Inflammatory macrophage (primary cell): Measurements from ENCODE around the gene GPANK1.

ENCODE experiments used
- DNase-seq, 2 donors: peaks; one replicate each; pipeline ENCODE4 v3.0.0-alpha.2; 2020 to 2022

Gene GPANK1

DNA sequence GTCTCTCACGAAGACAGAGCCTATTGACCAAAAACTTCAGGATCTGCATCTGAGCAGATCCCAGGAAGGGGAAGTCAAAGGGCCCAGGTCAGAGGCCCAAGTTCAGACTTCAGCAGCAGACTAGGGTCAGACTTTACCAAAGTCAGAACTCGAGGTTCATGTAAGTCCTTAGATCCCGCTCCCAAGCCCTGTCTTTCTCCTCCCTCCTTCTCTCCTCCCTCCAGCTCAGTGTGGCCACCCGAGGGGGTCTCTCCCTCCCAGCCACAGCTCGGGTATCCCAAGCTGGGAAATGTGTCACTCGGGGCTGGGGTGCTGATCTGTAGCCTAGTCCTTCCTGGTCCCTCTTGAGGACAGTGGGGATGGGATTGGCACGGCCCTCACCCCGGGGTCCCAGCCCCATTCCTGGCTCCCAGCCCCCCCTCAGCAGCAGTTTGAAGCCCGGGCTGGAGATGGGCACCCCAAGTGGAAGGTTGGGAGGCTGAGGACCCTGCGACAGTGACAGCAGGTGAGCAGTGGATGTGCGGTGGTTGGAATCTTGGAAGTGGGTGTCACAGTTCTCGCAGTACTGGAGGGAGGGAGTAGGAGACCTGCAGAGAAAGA, 2.6 kb downstream of the GPANK1 start:
- peak in 1 of 2 donors; percentile 26 for DNase-seq

DNA sequence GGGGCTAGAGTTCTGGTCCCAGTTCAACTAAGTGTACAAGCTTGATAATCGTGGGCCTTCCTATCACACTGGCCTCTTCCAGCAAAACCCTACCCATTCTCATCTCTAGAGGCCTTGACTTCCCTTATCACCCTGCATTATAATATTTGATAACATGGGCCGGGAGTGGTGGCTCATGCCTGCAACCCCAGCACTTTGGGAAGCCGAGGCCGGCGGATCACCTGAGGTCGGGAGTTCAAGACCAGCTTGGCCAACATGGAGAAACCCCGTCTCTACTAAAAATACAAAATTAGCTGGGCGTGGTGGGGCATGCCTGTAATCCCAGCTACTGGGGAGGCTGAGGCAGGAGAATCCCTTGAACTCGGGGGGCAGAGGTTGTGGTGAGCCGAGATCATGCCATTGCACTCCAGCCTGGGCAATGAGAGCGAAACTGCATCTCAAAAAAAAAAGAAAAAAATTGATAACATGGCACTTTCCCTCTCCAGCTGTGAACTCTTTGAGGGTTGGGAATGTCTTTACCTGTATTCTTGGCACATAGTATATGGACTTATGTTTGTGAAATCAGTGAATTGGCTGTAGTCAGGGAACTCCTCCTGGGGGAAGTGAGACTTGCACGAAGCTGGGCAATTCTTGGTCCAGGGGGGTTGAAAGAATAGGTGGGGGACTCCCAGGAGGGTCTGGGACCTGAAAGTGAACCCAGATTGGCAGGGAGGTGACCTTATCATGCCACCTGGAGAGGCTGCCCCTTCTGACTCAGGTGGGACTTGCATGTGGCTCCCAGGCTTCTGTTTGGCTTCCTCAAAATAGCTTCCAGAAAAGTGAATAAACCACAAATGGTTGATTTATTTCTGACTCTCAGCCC, 3.3 kb downstream of the GPANK1 start:
- no peak for DNase-seq

DNA sequence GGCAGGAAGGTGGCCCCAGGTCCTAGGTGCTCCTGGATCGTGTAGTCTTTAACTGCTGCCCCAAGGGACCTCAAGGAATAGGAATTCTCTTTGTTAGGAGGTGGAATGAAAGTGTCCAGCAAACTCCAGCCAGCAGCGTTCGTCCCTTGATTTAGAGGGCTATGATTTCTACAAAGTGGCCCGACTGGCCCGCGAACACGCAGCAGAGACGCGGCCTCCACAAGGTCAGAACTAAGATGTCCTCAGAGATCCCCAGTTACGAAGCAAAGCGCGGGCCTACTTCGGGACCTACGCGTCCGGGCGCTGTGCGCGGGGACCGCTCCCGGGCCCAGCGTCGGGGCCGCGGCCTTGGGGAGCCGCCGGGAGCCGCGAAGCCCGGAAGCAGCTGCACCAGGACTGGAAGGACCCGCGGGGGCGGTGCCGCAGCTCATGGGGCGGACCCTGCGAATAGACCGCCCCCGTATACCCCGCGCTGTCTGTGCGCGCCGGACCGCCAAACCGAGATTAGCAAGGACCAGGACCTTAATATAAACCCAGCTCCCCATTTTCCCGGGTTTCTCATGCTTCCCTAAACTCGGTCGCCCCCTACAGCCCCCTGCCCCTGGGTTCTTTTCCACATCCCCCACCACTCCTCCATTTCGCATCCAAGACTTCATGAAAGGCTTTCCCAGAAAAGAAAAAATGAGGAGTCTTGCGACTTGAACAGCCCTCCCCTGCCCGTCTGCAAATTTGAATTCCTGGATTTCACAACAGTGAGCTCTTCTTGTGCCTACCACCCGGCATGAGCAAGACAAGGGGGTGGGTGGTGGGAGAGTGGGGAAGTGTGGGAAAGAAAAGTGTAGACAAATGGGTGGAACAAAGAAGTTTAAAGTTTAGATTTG, 4.2 kb downstream of the GPANK1 start, which contains the start of gene C6orf47:
C6orf47 (minus strand) TSS at position 398 of the 881 bp plus-strand sequence. CDS start 831 bp downstream, outside the sequence.
- peak; percentile 74 to 85 for DNase-seq

DNA sequence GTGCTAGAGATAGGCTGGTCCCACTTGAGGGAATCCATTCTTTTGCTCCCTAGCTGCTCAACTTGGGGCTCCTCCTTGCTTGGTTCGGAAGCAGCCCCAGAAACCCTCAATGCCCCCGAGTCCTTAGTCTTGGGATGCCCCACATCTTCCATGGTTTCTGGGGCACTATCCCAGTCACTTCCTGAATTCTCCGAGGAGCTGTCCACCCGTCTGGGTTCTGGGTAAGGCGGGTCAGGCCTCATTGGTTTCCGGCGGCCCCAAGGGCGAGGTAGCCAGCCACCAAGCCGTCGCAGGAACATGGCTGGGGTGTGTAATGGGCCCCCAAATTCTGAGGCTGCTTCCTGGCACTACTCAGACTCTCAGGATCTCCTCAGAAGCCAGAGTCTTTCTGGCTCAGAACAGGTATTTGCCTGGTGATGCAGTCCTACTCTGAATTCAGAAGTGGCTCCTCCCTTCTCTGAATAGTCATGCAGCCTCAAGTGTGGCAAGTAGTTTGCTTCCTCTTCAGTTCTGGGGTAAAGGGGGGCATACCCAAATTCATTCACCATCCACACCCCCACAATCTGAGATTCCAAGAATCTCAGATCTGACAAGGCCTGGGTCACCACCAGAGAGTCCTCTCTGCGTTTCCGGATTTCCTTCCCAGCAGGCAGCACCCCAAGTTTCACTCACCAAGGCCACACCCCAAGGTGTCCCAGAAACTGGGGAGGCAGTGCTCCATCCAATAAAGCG, 5.0 kb downstream of the GPANK1 start:
- peak; percentile 29 to 41 for DNase-seq

DNA sequence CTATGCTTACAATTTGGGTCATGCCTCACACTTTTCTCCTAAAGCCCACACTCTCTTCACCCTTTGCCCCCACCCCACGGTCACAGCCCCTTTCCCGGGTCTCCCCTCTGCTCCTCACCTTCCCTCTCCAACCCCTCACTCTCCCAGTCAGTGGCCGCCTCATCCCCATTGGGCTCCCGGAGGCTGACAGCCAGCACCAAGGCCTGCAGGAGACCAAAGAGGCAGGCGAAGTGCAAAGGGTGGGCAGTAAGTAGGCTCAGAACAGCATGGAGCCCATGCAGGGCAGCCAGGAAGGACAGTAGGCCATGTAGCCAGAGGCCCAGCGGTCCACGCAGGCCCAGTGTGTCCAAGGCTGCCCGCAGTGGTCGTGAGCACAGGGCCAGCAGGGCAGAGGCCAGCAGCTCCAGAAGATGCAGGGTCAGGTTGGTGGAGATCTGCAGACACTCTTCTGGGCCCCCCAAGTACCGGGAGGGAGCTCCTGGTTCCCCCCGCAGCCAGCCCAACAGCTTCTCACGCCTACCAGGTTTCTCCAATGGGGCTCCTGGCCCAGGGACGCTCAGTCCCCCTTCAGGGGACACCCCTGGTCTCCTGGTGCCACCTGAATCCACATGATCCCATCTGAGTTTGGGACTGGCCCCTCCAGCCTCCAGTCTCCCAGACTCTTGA, 5.7 kb downstream of the GPANK1 start:
- DNase-seq = no peak

DNA sequence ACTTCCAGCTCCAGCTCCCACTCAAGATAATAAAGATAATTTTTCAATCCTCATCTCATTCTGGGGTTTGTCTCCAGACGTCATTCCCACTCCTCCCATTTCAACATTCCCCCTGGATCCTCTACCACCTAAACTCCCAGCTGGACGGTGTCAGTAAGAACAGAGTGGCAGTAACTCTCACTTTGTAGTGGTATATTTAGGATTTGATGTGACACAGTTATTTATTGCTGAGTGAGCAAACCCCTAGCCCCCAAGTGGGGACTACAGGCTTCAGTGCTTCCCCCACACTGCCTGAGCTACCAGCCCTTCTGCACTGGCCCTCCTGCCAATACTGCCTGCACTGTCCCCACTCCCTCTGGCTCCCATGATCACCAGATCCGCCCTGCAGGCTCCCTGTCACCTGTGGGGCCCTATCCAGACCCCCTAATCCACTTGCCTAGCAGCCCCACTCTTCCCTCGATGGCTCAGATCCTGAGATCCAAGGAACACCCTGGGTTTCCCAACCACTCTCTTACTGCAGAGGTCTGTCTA, 6.6 kb downstream of the GPANK1 start:
- no peak for DNase-seq

DNA sequence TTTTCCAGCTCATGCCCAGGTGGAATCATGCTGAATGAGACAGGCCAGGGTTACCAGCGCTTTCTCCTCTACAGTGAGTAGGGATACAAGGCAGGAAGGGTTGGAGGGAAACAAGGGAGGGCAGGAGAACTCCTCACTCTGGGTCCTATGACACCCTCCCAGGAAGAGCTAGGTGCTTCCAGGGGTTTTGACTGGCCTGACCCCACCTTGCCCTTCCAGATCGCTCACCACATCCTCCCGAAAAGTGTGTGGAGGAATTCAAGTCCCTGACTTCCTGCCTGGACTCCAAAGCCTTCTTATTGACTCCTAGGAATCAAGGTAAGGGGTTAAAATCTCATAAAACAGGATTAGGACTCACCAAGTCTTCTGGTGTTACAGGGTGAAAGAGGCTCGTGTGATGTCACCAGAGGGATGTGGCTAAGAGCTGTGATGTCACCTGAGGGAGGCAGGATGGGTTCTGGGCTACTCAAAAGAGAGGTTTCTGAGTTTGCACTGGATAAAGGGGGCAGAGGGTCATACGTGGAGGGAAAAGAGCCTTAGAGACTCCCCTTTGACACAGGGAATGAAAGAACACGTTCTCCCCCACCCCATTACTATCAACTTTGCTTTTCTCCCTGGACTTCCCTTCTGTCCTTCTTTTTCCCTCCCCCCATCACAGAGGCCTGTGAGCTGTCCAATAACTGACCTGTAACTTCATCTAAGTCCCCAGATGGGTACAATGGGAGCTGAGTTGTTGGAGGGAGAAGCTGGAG, 7.2 kb downstream of the GPANK1 start:
- DNase-seq = no peak

DNA sequence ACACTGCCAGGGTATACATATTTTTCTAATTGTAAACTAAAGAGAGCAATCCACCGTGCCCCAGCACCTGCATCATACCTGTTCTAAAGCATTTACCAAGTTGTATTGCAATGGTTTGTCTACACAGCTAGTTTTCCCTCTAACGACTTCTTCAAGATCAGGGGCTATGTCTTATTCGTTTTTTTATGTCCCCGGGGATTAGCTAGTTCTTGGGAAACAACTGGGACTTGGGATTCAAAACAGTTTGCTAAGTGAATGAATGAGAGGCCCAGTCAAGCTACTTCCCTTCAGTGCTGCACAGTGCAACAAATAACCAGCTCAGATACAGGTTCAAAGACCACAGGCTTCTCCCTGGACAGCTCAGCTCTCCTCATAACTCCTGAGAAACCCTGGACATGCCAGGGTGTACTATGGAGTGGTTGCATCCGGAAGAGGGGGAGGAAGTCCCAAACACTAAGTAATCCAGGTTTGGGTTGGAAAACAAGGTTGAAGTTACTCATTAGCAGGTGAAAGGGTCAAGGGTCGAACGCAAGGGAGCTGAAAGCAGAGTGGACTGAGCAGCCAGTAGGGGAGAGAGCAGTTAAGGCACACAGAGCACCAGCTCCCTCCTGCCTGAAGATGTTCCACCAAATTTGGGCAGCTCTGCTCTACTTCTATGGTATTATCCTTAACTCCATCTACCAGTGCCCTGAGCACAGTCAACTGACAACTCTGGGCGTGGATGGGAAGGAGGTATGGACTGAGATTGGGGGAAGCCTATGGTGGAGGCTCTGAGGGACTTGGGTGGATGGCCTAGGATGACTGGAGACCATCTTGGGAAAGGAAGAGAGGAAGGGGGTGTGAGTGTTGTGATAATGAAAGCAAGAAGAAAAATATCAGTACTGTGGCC, 9.2 kb downstream of the GPANK1 start, which contains the start of gene APOM:
APOM (plus strand) TSS at position 546 of the 889 bp plus-strand sequence; CDS start at position 619, 73 bp downstream.
- no peak for DNase-seq

DNA sequence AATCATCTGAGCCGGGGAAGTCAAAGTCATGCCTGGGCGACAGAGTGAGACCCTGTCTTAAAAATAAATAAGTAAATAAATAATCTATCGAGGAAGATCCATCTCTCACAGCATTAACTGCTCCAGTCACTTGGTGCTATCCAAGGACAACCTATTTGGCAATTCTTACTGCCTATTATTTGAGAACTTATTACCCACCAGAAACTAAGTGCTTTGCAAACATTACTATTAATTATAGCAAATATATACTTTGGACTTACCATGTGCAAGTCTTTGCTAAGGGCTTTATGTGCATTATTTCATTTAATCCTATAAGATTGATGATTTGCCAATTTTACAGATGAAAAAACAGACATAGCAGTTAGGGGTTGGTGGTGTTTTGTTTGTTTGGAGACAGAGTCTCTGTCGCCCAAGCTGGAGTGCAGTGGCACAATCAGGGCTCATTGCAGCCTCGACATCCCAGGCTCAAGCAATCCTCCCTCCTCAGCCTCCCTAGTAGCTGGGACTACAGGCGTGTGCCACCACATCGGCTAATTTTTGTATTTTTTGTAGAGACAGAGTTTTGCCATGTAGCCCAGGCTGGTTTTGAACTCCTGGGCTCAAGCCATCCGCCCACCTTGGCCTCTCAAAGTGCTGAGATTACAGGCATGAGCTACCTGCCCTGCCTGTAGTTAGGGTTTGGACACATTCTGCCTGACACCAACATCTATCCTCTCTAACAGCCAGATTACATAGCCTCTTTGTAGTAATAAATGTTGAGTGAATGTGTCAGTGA, 10.0 kb downstream of the GPANK1 start:
- DNase-seq = no peak

DNA sequence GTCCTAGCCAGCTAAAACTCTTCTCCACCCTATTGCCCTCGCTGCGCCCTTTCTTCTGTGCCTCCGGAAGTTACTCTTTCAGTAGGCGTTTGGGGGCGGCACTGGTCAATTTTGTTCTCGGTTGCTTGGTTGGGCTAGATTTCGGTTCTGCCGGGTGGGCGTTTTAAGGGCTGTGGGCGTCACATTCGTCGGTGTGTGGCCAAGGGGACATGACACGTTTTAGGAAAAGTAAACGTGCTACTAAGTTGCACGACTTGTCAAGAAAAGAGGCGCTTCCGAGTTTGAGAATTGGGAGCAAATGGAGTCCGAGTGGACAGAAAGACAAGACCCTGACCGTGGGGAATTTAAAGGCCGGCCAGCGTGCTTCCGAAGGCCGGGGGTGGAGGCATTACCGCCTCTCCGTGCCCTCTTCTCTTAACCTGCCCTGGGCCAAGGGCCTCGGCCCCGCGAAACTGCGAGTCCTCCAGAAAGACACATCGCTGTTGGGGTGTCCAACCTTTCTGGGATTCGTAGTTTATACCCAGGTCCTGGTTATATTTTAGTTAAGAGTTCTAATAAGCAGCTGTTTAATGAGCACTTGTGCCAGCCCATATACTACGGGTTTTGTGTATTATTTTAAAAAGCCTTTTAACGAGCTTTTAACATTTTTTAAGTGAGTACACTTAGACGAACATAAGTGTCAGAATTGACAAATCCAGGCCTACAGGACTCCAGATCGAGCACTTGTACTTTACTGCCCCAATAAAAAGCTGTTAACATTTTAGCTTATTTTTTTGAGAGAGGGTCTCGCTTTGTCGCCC, 11.7 kb downstream of the GPANK1 start:
- peak; percentile 90 to 93 for DNase-seq

DNA sequence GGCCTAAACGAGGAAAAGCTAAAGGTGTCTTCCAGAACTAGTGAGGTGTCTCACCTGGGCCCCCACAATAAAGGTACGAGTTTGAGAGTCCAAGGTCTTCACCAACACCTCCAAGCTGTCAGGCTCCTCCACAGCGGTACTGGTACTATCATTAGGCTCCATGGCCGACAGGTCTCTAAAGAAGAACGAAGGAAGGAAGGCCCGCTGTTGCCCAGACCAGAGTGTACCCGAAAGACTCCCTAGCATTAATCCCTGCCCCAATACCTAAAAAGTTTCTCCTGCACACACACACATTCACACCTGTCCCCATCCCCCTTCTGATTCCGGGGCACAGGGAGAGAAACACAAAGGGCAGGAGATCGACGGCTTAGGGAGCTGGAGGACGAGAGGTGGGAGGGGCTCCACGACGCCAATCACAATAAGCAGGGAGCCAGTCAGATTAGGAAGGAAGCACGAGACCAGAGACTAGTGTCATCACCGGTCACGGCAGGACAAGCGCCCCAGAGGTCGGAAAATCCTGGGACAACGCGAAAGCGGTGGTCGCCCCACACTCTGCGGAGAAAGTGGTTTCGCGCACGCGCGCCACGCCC, 13.1 kb downstream of the GPANK1 start:
- DNase-seq = peak; percentile 82 to 90

DNA sequence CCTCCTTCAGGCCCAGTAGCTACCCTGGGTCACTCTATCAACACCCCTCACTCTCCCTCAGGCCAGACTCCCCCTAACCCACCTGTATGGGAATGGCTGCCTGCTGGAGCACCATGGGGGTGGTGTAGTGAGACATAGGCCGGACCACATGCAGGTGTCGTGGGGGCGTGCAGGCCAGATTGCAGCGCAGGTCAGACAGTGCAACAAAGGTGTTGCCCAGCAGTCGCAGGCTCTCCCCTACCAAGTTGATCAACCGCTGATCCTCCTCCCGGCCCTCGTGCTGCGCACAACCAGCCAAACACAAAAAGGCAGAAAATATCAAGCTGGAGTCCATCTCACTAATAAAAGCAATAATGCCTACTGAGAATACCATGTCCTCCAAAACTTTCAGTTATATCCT, 19.5 kb downstream of the GPANK1 start:
- DNase-seq = no peak

DNA sequence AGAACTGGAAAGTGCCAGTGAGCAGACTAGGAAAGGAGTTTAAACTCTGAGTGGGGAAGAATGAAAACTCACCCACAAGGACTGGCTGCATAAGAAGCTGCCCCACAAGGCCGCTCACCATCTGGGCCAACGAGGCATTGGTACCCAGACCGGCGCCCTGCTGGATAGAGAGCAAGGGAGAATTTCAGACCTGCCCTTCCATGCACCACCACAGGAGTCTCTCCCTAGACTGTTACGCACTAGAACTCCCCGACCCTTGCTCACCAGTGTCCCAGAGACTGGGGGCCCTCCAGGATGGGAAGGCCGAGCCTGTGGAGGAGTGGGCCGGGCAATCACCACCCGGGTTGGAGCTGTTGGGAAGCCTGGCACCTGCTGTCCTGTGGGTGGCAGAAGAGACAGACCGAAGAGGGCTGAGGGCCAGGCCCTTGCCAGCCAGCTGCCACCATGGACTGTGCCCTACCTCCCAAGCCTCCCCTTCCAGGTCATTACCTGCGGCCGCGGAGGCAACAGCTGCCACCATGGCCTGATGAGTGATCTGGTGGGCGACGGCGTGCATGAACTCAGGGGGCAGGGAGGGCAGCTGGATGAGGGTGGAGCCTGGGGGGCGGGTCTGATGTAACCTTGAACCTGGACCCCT, 20.9 kb downstream of the GPANK1 start:
- DNase-seq = no peak

DNA sequence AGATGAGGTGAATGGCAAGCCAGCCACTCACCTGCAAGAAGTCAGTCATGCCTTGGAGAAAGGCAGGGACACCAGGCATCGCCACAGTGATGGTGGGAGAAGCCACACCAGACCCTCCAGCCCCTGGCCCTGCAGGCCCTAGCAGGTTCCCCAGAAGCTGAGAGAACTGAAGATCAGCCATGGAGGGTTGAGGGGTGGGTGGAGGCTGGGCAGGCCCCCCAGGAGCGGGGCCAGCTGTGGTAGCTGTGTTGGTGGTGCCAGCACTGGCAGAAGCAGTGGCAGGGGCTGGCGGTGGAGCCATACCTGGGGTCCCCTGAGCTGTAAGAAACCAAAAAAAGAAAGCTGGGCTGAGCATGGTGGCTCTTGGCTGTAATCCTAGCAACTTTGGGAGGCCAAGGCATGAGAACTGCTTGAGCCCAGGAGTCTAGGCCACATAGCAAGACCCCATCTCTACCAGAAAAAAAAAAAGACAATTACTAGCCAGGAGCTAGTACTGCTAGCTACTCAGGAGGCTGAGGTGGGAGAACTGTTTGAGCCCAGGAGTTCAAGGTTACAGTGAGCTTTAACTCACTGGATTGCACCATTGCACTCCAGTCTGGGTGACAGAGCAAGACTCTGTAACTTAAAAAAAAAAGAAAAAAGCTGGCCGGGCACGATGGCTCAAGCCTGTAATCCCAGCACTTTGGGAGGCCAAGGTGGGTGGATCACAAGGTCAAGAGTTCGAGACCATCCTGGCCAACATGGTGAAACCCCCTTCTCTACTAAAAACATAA, 21.8 kb downstream of the GPANK1 start:
- DNase-seq = no peak

DNA sequence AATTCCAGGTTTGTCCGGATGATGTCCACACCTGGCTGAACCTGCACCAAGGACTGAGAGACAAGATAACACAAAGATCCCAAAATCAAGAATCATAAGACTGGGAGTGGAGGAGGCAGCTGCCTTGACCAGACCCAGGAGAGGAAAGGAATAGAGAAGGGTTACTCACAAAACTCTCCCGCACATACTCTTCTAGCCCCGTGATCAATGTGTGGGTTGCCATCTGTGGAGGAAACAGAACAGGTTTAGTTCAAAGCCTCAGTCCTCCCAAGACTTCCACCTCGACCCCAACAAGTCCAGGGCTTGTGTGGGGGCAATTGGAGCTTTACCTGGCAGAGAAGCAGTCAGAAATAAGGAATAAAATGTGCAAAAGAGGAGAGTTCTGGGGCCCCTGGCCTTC, 23.4 kb downstream of the GPANK1 start:
- no peak for DNase-seq

DNA sequence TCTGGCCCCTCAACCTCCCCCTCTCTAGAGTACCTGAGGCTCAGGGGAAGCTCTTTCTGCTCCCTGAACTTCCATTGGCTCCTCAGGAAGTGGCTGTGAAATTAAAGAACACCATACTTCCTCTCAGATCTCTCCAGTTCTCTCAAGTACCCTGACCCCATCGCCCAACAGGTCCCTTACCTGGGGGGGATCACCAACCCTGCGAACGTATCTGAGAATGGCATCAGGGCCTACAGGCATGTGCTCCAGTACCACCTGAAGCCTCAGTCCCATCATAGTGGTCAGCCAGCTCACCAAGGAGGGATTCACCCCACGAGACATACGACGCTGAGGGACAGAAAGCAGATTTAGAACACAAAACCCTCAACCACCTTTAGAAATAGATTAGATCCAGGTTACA, 24.2 kb downstream of the GPANK1 start:
- DNase-seq = no peak
